AG04450 (cell line): ENCODE measurements around the gene TFPI2. TPM values are rescaled to one million over a fixed set of nuclear protein-coding genes. Genes with fewer than 3 reads are reported as not detected.

Experiments
- CTCF ChIA-PET: fragments of 300-600, 350-600 bp; formaldehyde crosslinking; extraction: SDS; loops from one replicate; lab custom pipeline; 2022; ENCODE audit warnings: antibody characterized with exemption, inconsistent platforms; lab: Charles Lee
- POLR2A ChIA-PET: fragments of 350-600 bp; formaldehyde crosslinking; extraction: SDS; loops from one replicate; lab custom pipeline; 2021; ENCODE audit warnings: antibody characterized with exemption, inconsistent platforms; lab: Yijun Ruan, JAX
- DNase-seq: peaks from one replicate; pipeline ENCODE4 v3.0.0-alpha.2; 2011; ENCODE audit warnings: low read depth, low spot score
- H3K27ac ChIP-seq: one replicate; pipeline ENCODE4 v1.5.1; 2012; ENCODE audit warnings: low read depth, low read length, control low read depth
- H3K27me3 ChIP-seq: one replicate; pipeline ENCODE4 v1.6.0; 2012; ENCODE audit warnings: low read length; ENCODE audit not compliant: control insufficient read depth, insufficient read depth
- H3K4me3 ChIP-seq: 2 replicates; pipeline ENCODE4 v1.5.1; 2011; ENCODE audit warnings: mild to moderate bottlenecking, low read depth, low read length, control low read depth
- H3K9me3 ChIP-seq: 2 replicates; pipeline ENCODE4 v1.5.1; 2012; ENCODE audit warnings: low read length; ENCODE audit not compliant: control insufficient read depth, insufficient read depth
- polyA plus RNA-seq: library from polyadenylated mRNA; depleted of rRNA; stranded (reverse); fragments of >200 nt; gene quantifications from 2 replicates; pipeline ENCODE4 v1.2.3, GENCODE V29; 2011
- TF ChIP-seq, protein P1 (sequence below): IDR thresholded peaks from 2 replicates; pipeline ENCODE4 v1.5.1; 2011; ENCODE audit warnings: low read depth, low read length, control low read depth, inconsistent platforms

Gene TFPI2
- polyA plus RNA-seq, 1 experiment = 31.0 TPM

DNA sequence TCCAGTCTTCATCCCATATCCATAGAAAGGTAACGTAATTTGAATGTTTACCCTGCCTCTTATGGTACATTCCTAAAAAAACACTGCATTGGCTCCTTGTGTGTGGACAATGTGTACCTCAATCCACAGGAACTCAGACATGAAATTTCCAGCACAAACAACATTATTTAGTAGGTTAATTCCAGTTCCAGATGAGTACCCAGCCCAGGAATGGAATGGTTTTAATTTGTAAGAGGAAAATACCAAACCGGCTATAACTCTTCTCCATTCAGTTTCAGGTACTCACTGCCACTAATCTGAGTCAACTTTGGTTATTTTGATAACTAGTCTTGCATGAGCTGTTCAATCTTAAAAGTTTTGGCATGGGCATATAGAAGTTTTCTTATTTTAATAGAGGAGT is 39.0 kb downstream of the TFPI2 start:
- Histone ChIP-seq H3K27ac (no peak overlapping the region), H3K4me3 (no peak overlapping the region), H3K9me3 (no peaks in the 10 kb centered on the region), H3K27me3 (no peaks in the 10 kb centered on the region)
- ChIA-PET POLR2A (no interaction called here), CTCF (interaction anchor here (0.5 kb wide), 1 partner anchor 598 kb away, joined by 5 read pairs; no protein-coding TSS in a partner anchor)
- DNase-seq = no peak
- TF ChIP-seq, protein P1, sequence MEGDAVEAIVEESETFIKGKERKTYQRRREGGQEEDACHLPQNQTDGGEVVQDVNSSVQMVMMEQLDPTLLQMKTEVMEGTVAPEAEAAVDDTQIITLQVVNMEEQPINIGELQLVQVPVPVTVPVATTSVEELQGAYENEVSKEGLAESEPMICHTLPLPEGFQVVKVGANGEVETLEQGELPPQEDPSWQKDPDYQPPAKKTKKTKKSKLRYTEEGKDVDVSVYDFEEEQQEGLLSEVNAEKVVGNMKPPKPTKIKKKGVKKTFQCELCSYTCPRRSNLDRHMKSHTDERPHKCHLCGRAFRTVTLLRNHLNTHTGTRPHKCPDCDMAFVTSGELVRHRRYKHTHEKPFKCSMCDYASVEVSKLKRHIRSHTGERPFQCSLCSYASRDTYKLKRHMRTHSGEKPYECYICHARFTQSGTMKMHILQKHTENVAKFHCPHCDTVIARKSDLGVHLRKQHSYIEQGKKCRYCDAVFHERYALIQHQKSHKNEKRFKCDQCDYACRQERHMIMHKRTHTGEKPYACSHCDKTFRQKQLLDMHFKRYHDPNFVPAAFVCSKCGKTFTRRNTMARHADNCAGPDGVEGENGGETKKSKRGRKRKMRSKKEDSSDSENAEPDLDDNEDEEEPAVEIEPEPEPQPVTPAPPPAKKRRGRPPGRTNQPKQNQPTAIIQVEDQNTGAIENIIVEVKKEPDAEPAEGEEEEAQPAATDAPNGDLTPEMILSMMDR = no peak

DNA sequence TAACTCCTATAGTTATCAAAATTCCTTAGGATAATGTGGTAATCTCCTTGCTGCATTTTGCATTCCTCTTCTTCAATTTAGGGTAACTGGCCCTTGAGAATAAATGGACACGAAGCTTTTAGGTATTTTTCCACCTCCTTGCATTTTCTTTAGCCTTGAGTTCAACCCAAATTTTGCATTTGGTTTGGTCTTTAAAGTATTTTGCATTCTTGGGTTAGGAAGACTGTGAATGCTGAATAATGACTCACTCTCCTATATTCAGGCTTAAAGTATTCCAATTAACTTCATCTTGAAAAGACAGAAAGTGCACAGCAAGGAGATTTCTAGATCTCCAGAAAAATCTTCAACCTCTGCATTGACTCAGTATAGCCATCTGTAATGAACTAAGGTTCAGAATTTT is 47.3 kb downstream of the TFPI2 start:
- Histone ChIP-seq H3K27ac (no peak overlapping the region), H3K27me3 (no peaks in the 10 kb centered on the region), H3K4me3 (no peak overlapping the region), H3K9me3 (no peaks in the 10 kb centered on the region)
- TF ChIP-seq, protein P1 = no peak
- ChIA-PET POLR2A (no interaction called here), CTCF (interaction anchor here (0.7 kb wide), 1 partner anchor 1664 kb away, joined by 3 read pairs; the partner anchor contains the start of gene LRRD1)
- DNase-seq = no peak

DNA sequence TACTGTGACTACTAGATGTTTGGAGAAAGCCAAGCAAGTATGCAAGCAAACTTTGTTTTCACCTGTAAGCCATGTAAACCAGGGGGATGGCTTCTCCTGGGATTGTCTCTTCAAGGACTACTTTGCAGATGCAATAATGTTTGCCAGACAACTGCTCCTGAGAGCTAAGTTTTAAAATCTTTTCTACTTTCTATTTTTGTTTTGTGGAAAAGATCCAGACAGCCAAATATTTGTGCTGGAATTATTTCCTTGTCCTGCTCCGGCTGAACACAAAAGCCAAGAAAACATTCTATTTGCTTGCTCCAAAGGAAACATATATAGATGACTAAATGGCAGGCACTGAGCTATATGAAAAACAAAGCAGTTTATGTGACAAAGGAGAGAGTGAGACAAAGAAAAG is 51.6 kb downstream of the TFPI2 start:
- TF ChIP-seq, protein P1 = no peak
- Histone ChIP-seq H3K9me3 (no peaks in the 10 kb centered on the region), H3K27ac (no peak overlapping the region), H3K4me3 (no peak overlapping the region), H3K27me3 (no peaks in the 10 kb centered on the region)
- ChIA-PET CTCF (no interaction called here), POLR2A (no interaction called here)
- DNase-seq = no peak

DNA sequence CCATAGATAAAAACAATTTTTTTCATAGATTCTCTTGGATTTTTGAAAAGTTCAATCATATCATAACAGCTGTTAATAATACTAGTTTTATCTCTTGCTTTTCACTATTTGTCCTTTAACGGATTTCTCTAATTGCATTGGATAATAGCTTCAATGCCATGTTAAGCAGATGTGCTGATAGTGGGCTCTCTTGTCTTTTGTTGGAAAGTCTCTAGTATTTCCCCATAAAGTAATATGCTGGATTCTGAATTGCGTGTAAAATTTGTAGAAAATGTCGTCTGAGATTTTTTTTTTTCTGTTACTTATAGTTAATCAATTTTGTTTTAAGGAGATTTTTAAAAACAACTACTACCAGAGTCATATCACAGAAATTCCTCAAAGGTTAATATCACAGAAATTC is 53.3 kb downstream of the TFPI2 start:
- Histone ChIP-seq H3K27ac (no peak overlapping the region), H3K27me3 (no peaks in the 10 kb centered on the region), H3K4me3 (no peak overlapping the region), H3K9me3 (no peaks in the 10 kb centered on the region)
- DNase-seq = no peak
- POLR2A ChIA-PET = no interaction called here
- TF ChIP-seq, protein P1 = no peak
- CTCF ChIA-PET = no interaction called here

DNA sequence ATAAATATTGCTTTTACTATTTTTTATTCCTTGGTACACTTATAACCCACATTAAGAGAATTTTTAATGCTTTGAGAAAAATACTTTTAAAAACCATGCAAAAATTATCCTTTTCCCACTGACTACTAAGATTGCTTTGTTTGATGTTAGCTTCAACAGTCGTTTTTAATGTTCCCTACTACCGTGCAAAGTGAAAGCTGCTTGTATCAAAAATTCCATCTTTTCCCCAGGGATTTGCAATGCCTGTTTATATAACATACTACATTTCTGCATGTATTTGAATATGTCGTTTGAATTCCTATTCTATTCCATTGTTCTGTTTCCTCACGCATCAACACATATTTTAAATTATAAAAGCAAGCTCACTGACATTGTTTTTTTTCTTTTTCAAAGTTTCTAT is 54.4 kb downstream of the TFPI2 start:
- Histone ChIP-seq H3K27ac (no peak overlapping the region), H3K9me3 (no peaks in the 10 kb centered on the region), H3K27me3 (no peaks in the 10 kb centered on the region), H3K4me3 (no peak overlapping the region)
- TF ChIP-seq, protein P1 = no peak
- CTCF ChIA-PET = interaction anchor here (0.6 kb wide), 1 partner anchor 9 kb away, joined by 5 read pairs; no protein-coding TSS in a partner anchor
- POLR2A ChIA-PET = no interaction called here
- no peak for DNase-seq
